ENCODE measurements around the gene ANKRD13C.

The ANKRD13C gene

GRCh38 chr1:70264839-70265238 is 89.7 kb downstream of the ANKRD13C start:
- Histone ChIP-seq H3K36me3 (ENCODE audit: control insufficient read depth, insufficient read depth, low read length) (no peaks in the 10 kb centered on the region), H3K9me3 (ENCODE audit: control insufficient read depth, insufficient read depth, low read length) (no peaks in the 10 kb centered on the region), H3K4me1 (ENCODE audit: control insufficient read depth, insufficient read depth, low read length) (no peaks in the 10 kb centered on the region), H3K4me3 (ENCODE audit: low read length) (no peak overlapping the region), H3K27me3 (ENCODE audit: control insufficient read depth, insufficient read depth, low read length) (no peaks in the 10 kb centered on the region), H3K27ac (ENCODE audit: low read length) (no peak overlapping the region)
- WGBS (ENCODE audit: insufficient coverage, insufficient read length), result no CpG with 5 or more reads among the region's 7 CpGs
- no peak for DNase-seq (ENCODE audit: low read depth, low spot score)

- Histone ChIP-seq H3K36me3 (ENCODE audit: control insufficient read depth, insufficient read depth, low read length) (no peaks in the 10 kb centered on the region), H3K4me3 (ENCODE audit: low read length) (no peak overlapping the region), H3K9me3 (ENCODE audit: control insufficient read depth, insufficient read depth, low read length) (no peaks in the 10 kb centered on the region), H3K4me1 (ENCODE audit: control insufficient read depth, insufficient read depth, low read length) (no peaks in the 10 kb centered on the region), H3K27me3 (ENCODE audit: control insufficient read depth, insufficient read depth, low read length) (no peaks in the 10 kb centered on the region), H3K27ac (ENCODE audit: low read length) (no peak overlapping the region)
- no CpG with 5 or more reads among the region's 1 CpG for WGBS (ENCODE audit: insufficient coverage, insufficient read length)
- DNase-seq (ENCODE audit: low read depth, low spot score), result no peak
These were observed 97.9 kb downstream of the ANKRD13C start for GRCh38 chr1:70256664-70257063.

- WGBS (ENCODE audit: insufficient coverage, insufficient read length), result no CpG with 5 or more reads among the region's 4 CpGs
- Histone ChIP-seq H3K9me3 (ENCODE audit: control insufficient read depth, insufficient read depth, low read length) (no peaks in the 10 kb centered on the region), H3K27me3 (ENCODE audit: control insufficient read depth, insufficient read depth, low read length) (no peaks in the 10 kb centered on the region), H3K4me3 (ENCODE audit: low read length) (no peak overlapping the region), H3K36me3 (ENCODE audit: control insufficient read depth, insufficient read depth, low read length) (peaks cover 13% of the 10 kb centered on the region; the same call in 1 of the 2 replicates), H3K27ac (ENCODE audit: low read length) (no peak overlapping the region), H3K4me1 (ENCODE audit: control insufficient read depth, insufficient read depth, low read length) (no peaks in the 10 kb centered on the region)
- no peak for DNase-seq (ENCODE audit: low read depth, low spot score)
These were observed 105.8 kb downstream of the ANKRD13C start for GRCh38 chr1:70248729-70249128.

GRCh38 chr1:70247768-70248167 is 106.8 kb downstream of the ANKRD13C start:
- Histone ChIP-seq H3K36me3 (ENCODE audit: control insufficient read depth, insufficient read depth, low read length) (peaks cover 13% of the 10 kb centered on the region; the same call in 1 of the 2 replicates), H3K27me3 (ENCODE audit: control insufficient read depth, insufficient read depth, low read length) (no peaks in the 10 kb centered on the region), H3K9me3 (ENCODE audit: control insufficient read depth, insufficient read depth, low read length) (no peaks in the 10 kb centered on the region), H3K27ac (ENCODE audit: low read length) (no peak overlapping the region), H3K4me3 (ENCODE audit: low read length) (no peak overlapping the region), H3K4me1 (ENCODE audit: control insufficient read depth, insufficient read depth, low read length) (no peaks in the 10 kb centered on the region)
- no peak for DNase-seq (ENCODE audit: low read depth, low spot score)

GRCh38 chr1:70247122-70247521 is 107.4 kb downstream of the ANKRD13C start:
- Histone ChIP-seq H3K36me3 (ENCODE audit: control insufficient read depth, insufficient read depth, low read length) (peaks cover 13% of the 10 kb centered on the region; the same call in 1 of the 2 replicates), H3K4me1 (ENCODE audit: control insufficient read depth, insufficient read depth, low read length) (no peaks in the 10 kb centered on the region), H3K27me3 (ENCODE audit: control insufficient read depth, insufficient read depth, low read length) (no peaks in the 10 kb centered on the region), H3K4me3 (ENCODE audit: low read length) (no peak overlapping the region), H3K27ac (ENCODE audit: low read length) (no peak overlapping the region), H3K9me3 (ENCODE audit: control insufficient read depth, insufficient read depth, low read length) (no peaks in the 10 kb centered on the region)
- no peak for DNase-seq (ENCODE audit: low read depth, low spot score)

GRCh38 chr1:70239940-70240339 is 114.6 kb downstream of the ANKRD13C start:
- no peak for DNase-seq (ENCODE audit: low read depth, low spot score)
- no peaks in the 10 kb centered on the region for H3K27me3 ChIP-seq (ENCODE audit: control insufficient read depth, insufficient read depth, low read length)
- no peak overlapping the region for H3K27ac ChIP-seq (ENCODE audit: low read length)
- no peak overlapping the region for H3K4me3 ChIP-seq (ENCODE audit: low read length)
- no peaks in the 10 kb centered on the region for H3K4me1 ChIP-seq (ENCODE audit: control insufficient read depth, insufficient read depth, low read length)
- no peaks in the 10 kb centered on the region for H3K9me3 ChIP-seq (ENCODE audit: control insufficient read depth, insufficient read depth, low read length)
- H3K36me3 ChIP-seq (ENCODE audit: control insufficient read depth, insufficient read depth, low read length), result peaks cover 9% of the 10 kb centered on the region; the same call in 1 of the 2 replicates

GRCh38 chr1:70234733-70235132 is 119.8 kb downstream of the ANKRD13C start:
- DNase-seq (ENCODE audit: low read depth, low spot score), result no peak
- no peaks in the 10 kb centered on the region for H3K27me3 ChIP-seq (ENCODE audit: control insufficient read depth, insufficient read depth, low read length)
- no peak overlapping the region for H3K27ac ChIP-seq (ENCODE audit: low read length)
- H3K4me1 ChIP-seq (ENCODE audit: control insufficient read depth, insufficient read depth, low read length), result no peaks in the 10 kb centered on the region
- H3K4me3 ChIP-seq (ENCODE audit: low read length), result no peak overlapping the region
- peaks cover 20% of the 10 kb centered on the region; the same call in 1 of the 2 replicates for H3K36me3 ChIP-seq (ENCODE audit: control insufficient read depth, insufficient read depth, low read length)
- H3K9me3 ChIP-seq (ENCODE audit: control insufficient read depth, insufficient read depth, low read length), result no peaks in the 10 kb centered on the region

- H3K27me3 ChIP-seq (ENCODE audit: control insufficient read depth, insufficient read depth, low read length), result no peaks in the 10 kb centered on the region
- no peak overlapping the region for H3K4me3 ChIP-seq (ENCODE audit: low read length)
- H3K4me1 ChIP-seq (ENCODE audit: control insufficient read depth, insufficient read depth, low read length), result no peaks in the 10 kb centered on the region
- H3K36me3 ChIP-seq (ENCODE audit: control insufficient read depth, insufficient read depth, low read length), result peaks cover 20% of the 10 kb centered on the region; the same call in 1 of the 2 replicates
- H3K27ac ChIP-seq (ENCODE audit: low read length), result no peak overlapping the region
- no peak for DNase-seq (ENCODE audit: low read depth, low spot score)
- WGBS (ENCODE audit: insufficient coverage, insufficient read length), result 100% methylated on average over 1 of the region's 4 CpGs
- no peaks in the 10 kb centered on the region for H3K9me3 ChIP-seq (ENCODE audit: control insufficient read depth, insufficient read depth, low read length)
These were observed 123.0 kb downstream of the ANKRD13C start for GRCh38 chr1:70231475-70231874.

GRCh38 chr1:70228670-70229069 is 125.9 kb downstream of the ANKRD13C start:
- H3K27ac ChIP-seq (ENCODE audit: low read length), result no peak overlapping the region
- H3K9me3 ChIP-seq (ENCODE audit: control insufficient read depth, insufficient read depth, low read length), result no peaks in the 10 kb centered on the region
- DNase-seq (ENCODE audit: low read depth, low spot score), result no peak
- peaks cover 13% of the 10 kb centered on the region; the same call in 1 of the 2 replicates for H3K36me3 ChIP-seq (ENCODE audit: control insufficient read depth, insufficient read depth, low read length)
- no CpG with 5 or more reads among the region's 2 CpGs for WGBS (ENCODE audit: insufficient coverage, insufficient read length)
- no peak overlapping the region for H3K4me3 ChIP-seq (ENCODE audit: low read length)
- no peaks in the 10 kb centered on the region for H3K27me3 ChIP-seq (ENCODE audit: control insufficient read depth, insufficient read depth, low read length)
- H3K4me1 ChIP-seq (ENCODE audit: control insufficient read depth, insufficient read depth, low read length), result no peaks in the 10 kb centered on the region

GRCh38 chr1:70227439-70227838 is 127.1 kb downstream of the ANKRD13C start:
- Histone ChIP-seq H3K4me1 (ENCODE audit: control insufficient read depth, insufficient read depth, low read length) (no peaks in the 10 kb centered on the region), H3K27ac (ENCODE audit: low read length) (no peak overlapping the region), H3K9me3 (ENCODE audit: control insufficient read depth, insufficient read depth, low read length) (no peaks in the 10 kb centered on the region), H3K4me3 (ENCODE audit: low read length) (no peak overlapping the region), H3K36me3 (ENCODE audit: control insufficient read depth, insufficient read depth, low read length) (peaks cover 8% of the 10 kb centered on the region; the same call in 1 of the 2 replicates), H3K27me3 (ENCODE audit: control insufficient read depth, insufficient read depth, low read length) (no peaks in the 10 kb centered on the region)
- WGBS (ENCODE audit: insufficient coverage, insufficient read length), result no CpG with 5 or more reads among the region's 1 CpG
- no peak for DNase-seq (ENCODE audit: low read depth, low spot score)

- WGBS (ENCODE audit: insufficient coverage, insufficient read length), result no CpG with 5 or more reads among the region's 2 CpGs
- Histone ChIP-seq H3K4me1 (ENCODE audit: control insufficient read depth, insufficient read depth, low read length) (no peaks in the 10 kb centered on the region), H3K27me3 (ENCODE audit: control insufficient read depth, insufficient read depth, low read length) (no peaks in the 10 kb centered on the region), H3K27ac (ENCODE audit: low read length) (no peak overlapping the region), H3K36me3 (ENCODE audit: control insufficient read depth, insufficient read depth, low read length) (peaks cover 3% of the 10 kb centered on the region; the same call in 1 of the 2 replicates), H3K9me3 (ENCODE audit: control insufficient read depth, insufficient read depth, low read length) (no peaks in the 10 kb centered on the region), H3K4me3 (ENCODE audit: low read length) (no peak overlapping the region)
- no peak for DNase-seq (ENCODE audit: low read depth, low spot score)
These were observed 129.6 kb downstream of the ANKRD13C start for GRCh38 chr1:70224954-70225353.

Data from iPS DF 6.9 (cell line).